Stimulated activated CD4-positive, alpha-beta T cell treated with anti-CD3 and anti-CD28 coated beads, Interleukin-1b, Interleukin-23, amount 100 ng/mL, for 48 hours (primary cell): ENCODE measurements around the gene BNC2.

Experiments used
- DNase-seq: peaks from one replicate; pipeline ENCODE4 v3.0.0-alpha.2; 2020

Gene BNC2

DNA sequence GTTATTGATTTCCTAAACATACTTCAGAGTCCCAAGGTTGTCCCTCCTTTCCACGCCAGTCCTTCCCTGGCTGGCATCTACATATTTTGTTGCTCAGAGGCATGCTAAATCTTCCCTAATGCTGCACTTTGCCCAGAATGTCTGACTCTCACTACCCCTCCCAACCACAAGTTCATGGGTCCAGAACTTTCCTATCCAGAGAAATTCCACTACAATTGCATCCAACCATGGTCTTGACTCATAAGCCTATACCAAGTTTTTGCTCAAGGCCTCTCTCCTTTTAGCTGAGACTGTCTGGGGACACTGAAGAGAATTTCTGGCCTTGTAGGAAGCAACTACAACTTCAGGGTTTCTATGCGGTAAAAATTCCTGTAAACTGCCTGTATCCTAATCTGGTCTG is 206.3 kb downstream of the BNC2 start:
- DNase-seq, result no peak

- no peak for DNase-seq
Observed at GRCh38 chr9:16661816-16662215, 208.7 kb downstream of the BNC2 start.

DNA sequence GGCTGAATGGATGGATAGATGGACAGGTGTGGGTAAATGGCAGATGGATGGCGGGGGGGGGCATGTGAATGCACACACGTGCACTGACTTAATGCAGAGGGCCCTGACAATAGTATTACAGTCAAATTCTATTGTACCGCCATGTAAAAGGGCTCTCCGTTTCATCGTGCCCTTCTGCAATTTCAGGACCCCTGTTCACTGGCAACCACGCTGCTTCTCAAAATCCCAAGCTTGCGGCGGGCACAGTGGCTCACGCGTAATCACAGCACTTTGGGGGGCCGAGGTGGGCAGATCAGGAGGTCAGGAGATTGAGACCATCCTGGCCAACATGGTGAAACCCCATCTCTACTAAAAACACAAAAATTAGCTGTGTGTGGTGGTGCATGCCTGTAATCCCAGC is 211.4 kb downstream of the BNC2 start:
- no peak for DNase-seq

DNA sequence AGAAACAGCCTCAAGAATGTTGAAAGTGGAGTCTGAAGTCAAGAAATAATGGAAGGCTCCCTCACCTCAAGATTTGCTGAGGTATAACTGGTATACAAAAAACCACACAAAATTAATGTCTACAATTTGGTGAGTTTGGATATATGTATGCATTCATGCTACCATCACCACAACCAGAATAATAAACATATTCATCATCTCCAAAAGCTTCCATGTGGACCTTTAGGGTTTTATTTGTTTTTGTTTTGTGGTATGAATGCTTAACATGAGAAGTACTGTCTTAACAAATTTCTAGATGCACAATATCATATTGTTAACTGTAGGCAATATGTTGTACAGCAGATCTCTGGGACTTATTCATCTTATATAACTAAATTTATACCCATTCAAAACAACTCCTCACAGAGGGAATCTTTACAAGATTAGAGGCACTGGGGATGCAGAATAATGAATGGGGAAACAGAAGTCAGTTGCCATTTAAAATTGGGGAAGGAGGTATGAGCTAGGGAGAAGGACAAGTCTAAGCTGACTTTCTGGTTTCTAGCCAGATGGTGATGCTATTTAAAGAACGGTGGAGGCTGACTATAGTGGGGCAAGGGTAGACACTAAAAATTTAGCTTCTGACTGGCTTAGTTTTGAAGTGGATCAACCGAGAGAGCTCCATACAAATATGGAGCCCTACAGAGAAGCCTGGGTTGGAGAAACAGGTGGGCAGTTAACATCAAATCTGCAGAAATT is 213.9 kb downstream of the BNC2 start:
- no peak for DNase-seq

GRCh38 chr9:16654596-16655126 is 215.8 kb downstream of the BNC2 start:
- no peak for DNase-seq

DNA sequence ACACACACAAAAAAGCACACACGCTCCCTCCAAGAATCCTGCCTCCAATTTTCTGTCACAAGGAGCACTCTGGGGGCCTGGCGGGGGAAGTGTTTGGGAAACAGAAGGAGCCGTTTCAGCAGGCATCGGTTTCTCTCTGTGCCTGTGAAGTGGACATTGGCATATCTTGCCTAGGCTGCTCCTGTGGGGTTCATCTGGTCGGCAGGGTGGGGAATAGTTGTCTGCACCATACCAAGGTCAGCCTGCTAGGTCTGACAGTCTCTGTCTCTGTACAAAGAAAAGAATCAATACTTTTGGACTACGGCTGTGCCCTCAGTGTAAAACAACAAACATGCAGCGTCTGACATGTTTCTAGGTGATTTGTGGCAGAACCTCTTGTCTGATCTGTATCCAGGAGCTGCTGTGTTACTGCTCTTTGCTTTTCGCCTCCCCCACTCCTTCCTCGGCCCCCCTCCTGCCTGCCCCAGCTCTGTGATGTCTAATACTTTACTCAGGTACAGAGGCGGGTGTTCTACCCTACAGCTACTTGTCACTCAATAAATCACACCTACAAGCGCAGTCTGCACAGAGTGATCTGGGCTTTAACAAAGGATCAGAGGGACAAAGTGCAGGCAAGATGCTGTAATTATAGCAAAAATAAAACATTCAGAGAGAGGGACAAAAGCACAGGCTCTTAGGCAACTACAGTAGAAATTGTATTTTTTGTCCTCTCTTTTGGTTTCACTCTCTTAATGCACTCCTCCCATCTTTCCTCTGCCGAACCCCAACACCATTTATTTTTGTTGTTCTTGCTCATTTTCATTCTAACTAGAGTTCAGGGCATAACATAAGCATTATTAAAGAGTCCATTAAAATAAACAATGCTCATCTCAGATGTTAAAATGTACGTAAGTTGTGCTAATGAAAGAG is 216.7 kb downstream of the BNC2 start:
- no peak for DNase-seq

GRCh38 chr9:16652582-16652981 is 217.9 kb downstream of the BNC2 start:
- DNase-seq, result no peak

- no peak for DNase-seq
Observed at GRCh38 chr9:16651446-16651964, 219.0 kb downstream of the BNC2 start.

DNA sequence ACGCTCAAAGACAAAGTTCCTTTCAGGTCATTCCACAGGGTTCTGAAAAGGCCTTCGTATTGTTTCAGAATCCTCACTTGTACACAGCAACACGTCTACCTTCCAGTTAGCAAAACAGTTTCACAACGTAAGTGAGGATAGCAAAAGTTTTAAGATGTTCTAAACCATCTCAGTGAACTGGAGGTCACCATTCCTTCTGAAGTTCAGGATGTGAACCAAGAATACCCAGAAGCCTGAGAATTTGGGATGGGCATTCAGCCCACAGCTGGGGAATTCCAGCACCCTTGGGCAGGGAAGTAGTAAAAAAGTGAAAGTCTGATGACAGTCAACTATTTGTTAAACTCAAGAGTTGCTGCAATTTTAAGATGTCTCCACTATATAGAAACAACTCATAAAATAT is 224.5 kb downstream of the BNC2 start:
- no peak for DNase-seq

- DNase-seq, result no peak
Observed at GRCh38 chr9:16642421-16643109, 227.9 kb downstream of the BNC2 start.

DNA sequence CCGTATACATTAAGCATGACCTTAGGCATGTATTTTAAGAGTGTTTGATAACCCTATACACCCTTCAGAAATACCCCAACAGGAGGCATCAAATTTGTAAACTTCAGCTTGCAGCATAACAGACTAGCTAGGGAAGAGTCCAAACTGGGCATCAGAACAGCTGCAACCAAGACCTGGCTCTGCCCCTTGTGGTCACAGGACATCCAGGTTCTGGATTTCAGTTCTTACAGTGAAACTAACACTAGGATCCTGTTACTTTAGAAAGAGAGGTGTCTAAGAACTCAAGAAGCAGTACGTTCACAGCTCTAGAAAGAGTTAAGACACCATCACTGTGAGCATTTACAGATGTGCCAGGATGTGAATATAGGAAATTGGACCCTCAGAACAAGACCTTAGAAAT is 229.8 kb downstream of the BNC2 start:
- no peak for DNase-seq

- DNase-seq, result no peak
Observed at GRCh38 chr9:16639644-16640043, 230.8 kb downstream of the BNC2 start.

- DNase-seq, result no peak
Observed at GRCh38 chr9:16637911-16638310, 232.6 kb downstream of the BNC2 start.

DNA sequence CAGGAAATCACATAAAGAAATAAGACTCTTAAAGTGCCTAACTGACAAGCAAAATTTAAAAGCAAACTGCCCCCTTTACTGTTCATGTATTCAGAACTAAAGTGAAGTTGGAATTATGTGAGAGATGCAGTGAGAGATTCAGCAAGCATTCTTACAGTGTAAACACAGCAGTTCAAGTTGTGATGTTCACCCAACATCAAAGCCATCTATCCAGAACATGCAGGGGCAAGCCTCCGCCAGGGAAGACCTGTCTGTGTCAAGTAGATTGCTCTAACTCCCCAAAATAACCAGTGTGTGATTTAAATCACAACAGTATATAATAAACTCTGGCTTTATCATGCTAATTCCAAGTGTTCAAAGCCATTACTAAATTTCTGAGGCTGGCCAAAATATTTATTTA is 233.3 kb downstream of the BNC2 start:
- DNase-seq, result no peak

DNA sequence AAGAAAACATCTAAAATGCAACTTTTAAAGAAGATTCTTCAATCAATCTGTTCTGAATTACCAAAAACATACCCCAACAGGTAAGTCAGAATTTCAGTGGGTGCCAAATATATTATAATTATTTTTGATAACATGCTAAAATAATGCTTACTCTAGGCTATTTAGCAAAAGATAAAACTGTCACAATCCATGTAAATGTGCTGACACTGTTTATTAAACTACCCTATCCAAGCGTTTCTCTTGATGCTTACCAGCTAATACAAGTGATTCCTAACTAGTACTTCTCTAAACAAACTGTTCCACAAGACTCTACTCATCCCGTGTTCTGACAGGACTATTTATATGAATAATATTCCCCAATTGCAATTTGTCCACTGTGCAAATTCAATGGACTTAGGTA is 236.7 kb downstream of the BNC2 start:
- no peak for DNase-seq

- no peak for DNase-seq
Observed at GRCh38 chr9:16628413-16628812, 242.1 kb downstream of the BNC2 start.

DNA sequence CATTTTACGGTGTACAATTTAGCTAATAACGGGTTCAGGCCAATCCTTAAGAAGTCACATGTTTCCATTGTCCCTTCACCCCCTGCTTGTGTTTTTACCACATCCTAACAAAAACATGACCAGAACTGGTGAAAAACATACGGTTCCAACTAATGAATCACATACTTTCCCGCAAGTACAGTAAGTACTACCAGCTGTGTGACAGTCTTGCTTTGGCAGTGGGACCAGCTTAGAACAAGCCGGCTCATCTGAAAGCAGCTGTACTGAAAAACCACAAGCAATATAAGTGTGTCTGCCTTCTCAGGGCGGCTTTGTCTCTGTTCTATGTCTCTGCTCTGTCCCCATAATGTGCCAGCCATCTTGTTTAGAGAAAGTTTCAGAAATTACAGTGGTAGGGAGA is 242.5 kb downstream of the BNC2 start:
- no peak for DNase-seq

DNA sequence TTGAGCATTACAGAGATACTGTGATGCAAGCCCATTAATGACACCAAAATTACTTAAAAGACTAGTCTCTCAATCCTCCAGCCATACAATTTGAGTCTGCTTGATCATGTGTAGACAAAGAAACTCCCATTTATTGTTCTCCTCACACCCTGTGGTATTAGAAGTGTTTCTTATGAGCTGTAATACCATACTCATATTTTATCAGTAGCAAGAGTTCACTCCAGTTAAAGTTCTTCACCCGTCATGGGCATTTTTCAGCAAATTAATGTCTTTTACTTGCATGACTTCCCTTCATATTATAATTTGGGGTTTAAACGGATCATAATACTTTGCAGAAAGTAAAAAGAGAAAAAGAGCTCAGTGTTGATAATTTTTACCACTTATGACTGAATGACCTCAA is 242.9 kb downstream of the BNC2 start:
- no peak for DNase-seq

- no peak for DNase-seq
Observed at GRCh38 chr9:16626577-16627130, 243.8 kb downstream of the BNC2 start.

- no peak for DNase-seq
Observed at GRCh38 chr9:16625811-16626210, 244.7 kb downstream of the BNC2 start.

DNA sequence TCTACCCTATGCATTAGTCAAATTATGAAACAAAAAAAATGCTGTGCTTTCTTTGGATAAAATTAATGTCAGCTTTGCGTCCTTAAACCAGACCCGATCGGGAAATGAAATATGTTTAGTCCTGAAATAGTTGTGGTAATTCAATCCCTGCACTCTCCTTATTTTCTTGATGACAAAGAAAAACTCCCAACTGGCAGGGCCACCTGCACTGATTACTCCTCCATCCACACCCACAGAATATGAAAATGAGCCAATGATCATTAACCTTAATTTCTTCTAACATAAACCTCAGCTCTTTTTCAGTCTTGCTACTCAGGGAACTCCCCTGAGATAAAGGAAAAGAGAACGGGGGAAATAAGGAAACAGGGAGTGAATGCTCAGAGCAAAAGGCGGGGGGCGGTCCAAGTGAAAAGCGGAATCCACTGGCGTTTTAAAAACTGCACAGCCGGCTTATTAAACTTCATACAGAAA is 245.3 kb downstream of the BNC2 start:
- DNase-seq, result no peak

DNA sequence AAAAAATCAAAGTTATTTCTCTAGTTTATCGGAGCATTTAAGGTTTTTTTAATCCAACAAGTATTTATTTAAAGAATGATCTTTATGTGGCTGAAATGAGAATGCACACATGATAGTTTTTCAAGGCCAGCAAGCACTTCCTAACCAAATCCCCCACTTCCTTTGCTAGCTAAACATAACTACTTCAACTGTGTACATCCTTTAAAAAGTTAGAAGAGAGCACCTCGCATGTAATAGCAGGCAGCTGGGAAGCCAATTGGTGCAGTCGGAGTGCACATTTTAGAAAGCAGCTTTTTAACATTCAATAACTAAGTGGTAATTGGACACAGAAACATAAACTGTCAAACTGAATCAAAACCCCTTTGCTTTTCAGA is 245.7 kb downstream of the BNC2 start:
- no peak for DNase-seq
